Measurements from ENCODE around the gene MRPL10. TPM values are rescaled to one million over a fixed set of nuclear protein-coding genes. Genes with fewer than 3 reads are reported as not detected.

MRPL10 gene
- total and polyA plus RNA-seq, 10 of the 15 experiments (the other 5 are each of a cell fraction or from before 2014, with no cell fraction given): 18.9 to 61.9 (median 47.3) TPM

- SMC1A ChIA-PET (ENCODE audit: uncharacterized antibody, unreplicated experiment): interaction anchor here (1.0 to 13.1 kb wide), 13 partner anchors 8 to 177 kb away, joined by 3 to 231 read pairs (median 4); partner anchors contain the start of genes CDK5RAP3, LRRC46, MRPL10 and PNPO
- RAD21 ChIA-PET (ENCODE audit: unreplicated experiment): interaction anchor here (0.9 to 7.7 kb wide), 10 partner anchors 11 to 175 kb away, joined by 3 to 206 read pairs (median 8); partner anchors contain the start of genes CDK5RAP3 and SP2
- FAIRE-seq: no peak
- H3K27me3 ChIP-seq (replicated peaks in 1 of 2; ENCODE audit: control insufficient read depth in 2 of 2, insufficient read depth in 2 of 2, low read length in 1 of 2): peaks cover 4 to 6% of the 10 kb centered on the region in 2 experiments
- in situ Hi-C loops (cut with MboI) (loop anchor here (5.0 to 10.0 kb wide), 3 partner anchors 49 to 781 kb away; partner anchors contain the start of gene HOXB9), intact Hi-C loops (cut with micrococcal nuclease; ENCODE audit: unreplicated experiment) (no loop called here)
- H3K4me1 ChIP-seq (ENCODE audit: control insufficient read depth, insufficient read depth, low read length): peaks cover 22% of the 10 kb centered on the region
- peak overlapping the region; percentile 24; the same call in 1 of the 2 replicates for H3K4me2 ChIP-seq (ENCODE audit: control insufficient read depth, insufficient read depth)
- no peak overlapping the region for H3K27ac ChIP-seq (ENCODE audit: control insufficient read depth, insufficient read depth)
- POLR2A ChIA-PET: interaction anchor here (1.2 to 1.7 kb wide), 5 partner anchors 12 to 127 kb away, joined by 5 to 6 read pairs (median 6); partner anchors contain the start of genes CDK5RAP3, LRRC46, MRPL10 and SP2
- H3K9ac ChIP-seq (ENCODE audit: control insufficient read depth, insufficient read depth, low read length): no peak overlapping the region
- no peaks in the 10 kb centered on the region for H3K9me3 ChIP-seq (replicated peaks; ENCODE audit: control insufficient read depth, insufficient read depth, low read length)
- no peaks in the 10 kb centered on the region for H4K20me1 ChIP-seq (ENCODE audit: control insufficient read depth, insufficient read depth)
- CTCF ChIA-PET: interaction anchor here (0.6 to 12.4 kb wide), 15 partner anchors 9 to 174 kb away, joined by 3 to 502 read pairs (median 11); partner anchors contain the start of genes CDK5RAP3, LRRC46, MRPL10 and OSBPL7
- H3K36me3 ChIP-seq (ENCODE audit: control insufficient read depth in 2 of 2, insufficient read depth in 2 of 2, low read length in 1 of 2): no peaks in the 10 kb centered on the region
- WGBS (ENCODE audit: insufficient coverage, insufficient replicate concordance, low lambda C conversion rate, missing lambda C conversion rate): 65% methylated on average over 6 of the region's 6 CpGs
- no peaks in the 10 kb centered on the region for H3K79me2 ChIP-seq (ENCODE audit: control insufficient read depth, insufficient read depth, low read length)
- no TSS peak for BruUV-seq (replicated peaks)
- ATAC-seq: no peak
- no peak for DNase-seq (ENCODE audit: low read depth, low spot score)
- H2AFZ ChIP-seq (ENCODE audit: control insufficient read depth, low read depth, low read length): no peak overlapping the region; the same call in 1 of the 2 replicates
- H3K4me3 ChIP-seq: no peak overlapping the region
- no peak for TF ChIP-seq ZNF207 (IDR thresholded peaks at IDR 0.05; ENCODE audit: borderline replicate concordance)
- no peak for TF ChIP-seq BCLAF1 (IDR thresholded peaks at IDR 0.05)
- no peak for TF ChIP-seq CTCF (IDR thresholded peaks at IDR 0.05 in 2 of 3, conservative IDR thresholded peaks at IDR 0.05 in 1 of 3; ENCODE audit: control insufficient read depth in 2 of 3, extremely low read depth in 1 of 3, insufficient read depth in 1 of 3, low read depth in 3 of 3, low read length in 3 of 3)
- TF ChIP-seq ZNF274 (IDR thresholded peaks at IDR 0.05; ENCODE audit: insufficient read depth, insufficient read length): no peak
- no peak for TF ChIP-seq SIN3A (IDR thresholded peaks at IDR 0.05; ENCODE audit: low read depth, low read length)
- no peak for TF ChIP-seq NR2F1 (conservative IDR thresholded peaks at IDR 0.05)
- no peak for TF ChIP-seq MEF2B (IDR thresholded peaks at IDR 0.05; ENCODE audit: partially characterized antibody, poor library complexity, severe bottlenecking)
- TF ChIP-seq HDGF (IDR thresholded peaks at IDR 0.05): no peak
- TF ChIP-seq SUZ12 (IDR thresholded peaks at IDR 0.05; ENCODE audit: unreplicated experiment): no peak
- TF ChIP-seq SREBF1 (IDR thresholded peaks at IDR 0.05; ENCODE audit: low read length): no peak
Measured at GRCh38 chr17:47843391-47843730, 12.0 kb upstream of the MRPL10 start.
